Breast epithelium (tissue), 4 donors: Measurements from ENCODE around the gene C16orf90. TPM values are rescaled to one million over a fixed set of nuclear protein-coding genes. Genes with fewer than 3 reads are reported as not detected.

Experiments
- DNase-seq, 2 donors: peaks; one replicate each; pipeline ENCODE4 v3.0.0-alpha.2; 2019; ENCODE audit warnings: low spot score in 2 of 2
- H3K27ac ChIP-seq, 2 donors: fragments of 200-600 bp; sonication (generic) in 1 of 2; one replicate each; pipeline ENCODE4 v1.5.1; 2016 to 2019; ENCODE audit warnings: mild to moderate bottlenecking in 1 of 2
- H3K27me3 ChIP-seq, 2 donors: fragments of 200-600 bp; sonication (generic) in 1 of 2; one replicate each; pipeline versions ENCODE4 v1.5.1 to v1.6.0; 2017 to 2019; ENCODE audit warnings: control low read depth in 1 of 2, mild to moderate bottlenecking in 1 of 2
- H3K36me3 ChIP-seq: fragments of 200-600 bp; one replicate; pipeline ENCODE4 v1.5.1; 2019
- H3K4me1 ChIP-seq, 2 donors: fragments of 200-600 bp; sonication (generic); one replicate each; pipeline ENCODE4 v1.5.1; 2016 to 2019; ENCODE audit warnings: control low read depth in 1 of 2
- H3K4me3 ChIP-seq, 3 donors: fragments of 200-600 bp; sonication (generic); 1 replicate in 2 of 3; 2 replicates in 1 of 3; pipeline ENCODE4 v1.5.1; 2016 to 2019; ENCODE audit warnings: mild to moderate bottlenecking in 3 of 3, moderate library complexity in 2 of 3
- H3K9me3 ChIP-seq, 2 donors: fragments of 200-600 bp; sonication (generic) in 1 of 2; one replicate each; pipeline ENCODE4 v1.5.1; 2016 to 2019; ENCODE audit warnings: control low read depth in 1 of 2
- POLR2A ChIP-seq: fragments of 450-650 bp; IDR thresholded peaks from one replicate; pipeline ENCODE4 v1.6.1; 2016; ENCODE audit warnings: antibody characterized with exemption, mild to moderate bottlenecking, moderate library complexity
- POLR2AphosphoS5 ChIP-seq, 3 donors: sonication (generic); formaldehyde crosslinking; IDR thresholded peaks; one replicate each; pipeline ENCODE4 v1.6.1; 2017; ENCODE audit warnings: antibody characterized with exemption in 3 of 3
- intact Hi-C: fragments of 100-400 bp; cut with DNase I; formaldehyde crosslinking; loops from one replicate; pipeline ENCODE4 v1.15.1; 2023; ENCODE audit warnings: low total_unique reads
- total RNA-seq, 3 donors: library from RNA; depleted of rRNA; stranded (reverse); fragments of >200 nt; gene quantifications; one replicate each; pipeline ENCODE4 v1.1.0, GENCODE V29; 2016
- TF ChIP-seq, protein P1 (sequence below), 3 donors: fragments of 450-650 bp; IDR thresholded peaks; one replicate each; pipeline ENCODE4 v1.5.1; 2016 to 2017; ENCODE audit warnings: antibody characterized with exemption in 3 of 3, mild to moderate bottlenecking in 3 of 3, moderate library complexity in 3 of 3

Gene C16orf90
- total RNA-seq, 3 donors from 2014 or later: not detected

DNA sequence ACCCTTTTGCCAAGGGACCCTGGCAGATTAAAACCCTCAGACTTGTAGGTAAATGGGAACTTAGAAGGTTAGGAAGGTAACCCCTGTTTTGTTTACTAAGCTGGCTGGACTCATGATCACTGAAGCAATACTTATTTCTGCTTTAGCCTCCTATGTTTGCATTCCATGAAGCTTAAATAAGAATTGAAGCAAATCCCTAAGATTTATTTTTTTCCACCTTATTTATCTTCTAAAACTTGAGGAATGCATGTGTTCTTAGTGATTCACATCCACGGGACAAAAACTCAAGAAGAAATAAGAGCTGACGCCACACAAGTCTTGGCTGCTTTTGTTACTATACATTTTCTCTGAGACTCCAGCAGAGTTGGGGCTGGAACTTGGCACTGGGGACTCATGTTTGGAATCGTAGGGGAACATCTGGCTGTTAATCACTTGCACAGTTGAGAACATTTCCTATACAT, 41.0 kb upstream of the C16orf90 start:
- Histone ChIP-seq H3K9me3 (no peaks in the 10 kb centered on the region), H3K27ac (no peak overlapping the region), H3K27me3 (no peaks in the 10 kb centered on the region), H3K36me3 (no peaks in the 10 kb centered on the region), H3K4me1 (no peaks in the 10 kb centered on the region), H3K4me3 (no peak overlapping the region)
- TF ChIP-seq, protein P1, sequence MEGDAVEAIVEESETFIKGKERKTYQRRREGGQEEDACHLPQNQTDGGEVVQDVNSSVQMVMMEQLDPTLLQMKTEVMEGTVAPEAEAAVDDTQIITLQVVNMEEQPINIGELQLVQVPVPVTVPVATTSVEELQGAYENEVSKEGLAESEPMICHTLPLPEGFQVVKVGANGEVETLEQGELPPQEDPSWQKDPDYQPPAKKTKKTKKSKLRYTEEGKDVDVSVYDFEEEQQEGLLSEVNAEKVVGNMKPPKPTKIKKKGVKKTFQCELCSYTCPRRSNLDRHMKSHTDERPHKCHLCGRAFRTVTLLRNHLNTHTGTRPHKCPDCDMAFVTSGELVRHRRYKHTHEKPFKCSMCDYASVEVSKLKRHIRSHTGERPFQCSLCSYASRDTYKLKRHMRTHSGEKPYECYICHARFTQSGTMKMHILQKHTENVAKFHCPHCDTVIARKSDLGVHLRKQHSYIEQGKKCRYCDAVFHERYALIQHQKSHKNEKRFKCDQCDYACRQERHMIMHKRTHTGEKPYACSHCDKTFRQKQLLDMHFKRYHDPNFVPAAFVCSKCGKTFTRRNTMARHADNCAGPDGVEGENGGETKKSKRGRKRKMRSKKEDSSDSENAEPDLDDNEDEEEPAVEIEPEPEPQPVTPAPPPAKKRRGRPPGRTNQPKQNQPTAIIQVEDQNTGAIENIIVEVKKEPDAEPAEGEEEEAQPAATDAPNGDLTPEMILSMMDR (IDR thresholded peaks at IDR 0.05): no peak
- TF ChIP-seq POLR2AphosphoS5 (IDR thresholded peaks at IDR 0.05): no peak
- no peak for TF ChIP-seq POLR2A
- intact Hi-C loops: no loop called here
- DNase-seq: no peak

DNA sequence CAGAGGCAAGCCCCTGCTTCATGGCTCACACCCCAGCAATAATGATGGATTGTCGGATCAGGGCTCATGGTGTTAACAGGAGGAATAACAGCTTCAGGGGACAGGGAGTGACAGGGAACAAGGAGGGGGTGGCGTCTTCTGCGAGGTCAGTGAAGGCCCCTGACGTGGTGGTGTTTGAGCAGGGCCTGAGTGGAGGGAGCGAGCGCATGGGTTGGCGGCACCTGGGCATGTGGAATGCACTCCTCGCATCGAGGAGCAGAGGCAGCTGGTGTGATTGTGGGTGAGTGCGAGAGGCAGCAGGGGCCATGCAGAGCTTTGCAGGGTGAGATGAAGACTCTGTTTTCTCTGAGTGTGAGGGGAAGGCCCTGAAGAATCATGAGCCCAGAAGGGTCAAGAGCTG, 38.8 kb upstream of the C16orf90 start:
- Histone ChIP-seq H3K27me3 (no peaks in the 10 kb centered on the region), H3K36me3 (no peaks in the 10 kb centered on the region), H3K9me3 (no peaks in the 10 kb centered on the region), H3K27ac (no peak overlapping the region), H3K4me3 (no peak overlapping the region), H3K4me1 (no peaks in the 10 kb centered on the region)
- DNase-seq: no peak
- TF ChIP-seq POLR2AphosphoS5 (IDR thresholded peaks at IDR 0.05): no peak
- TF ChIP-seq, protein P1 (IDR thresholded peaks at IDR 0.05): no peak
- no peak for TF ChIP-seq POLR2A
- intact Hi-C loops: no loop called here

DNA sequence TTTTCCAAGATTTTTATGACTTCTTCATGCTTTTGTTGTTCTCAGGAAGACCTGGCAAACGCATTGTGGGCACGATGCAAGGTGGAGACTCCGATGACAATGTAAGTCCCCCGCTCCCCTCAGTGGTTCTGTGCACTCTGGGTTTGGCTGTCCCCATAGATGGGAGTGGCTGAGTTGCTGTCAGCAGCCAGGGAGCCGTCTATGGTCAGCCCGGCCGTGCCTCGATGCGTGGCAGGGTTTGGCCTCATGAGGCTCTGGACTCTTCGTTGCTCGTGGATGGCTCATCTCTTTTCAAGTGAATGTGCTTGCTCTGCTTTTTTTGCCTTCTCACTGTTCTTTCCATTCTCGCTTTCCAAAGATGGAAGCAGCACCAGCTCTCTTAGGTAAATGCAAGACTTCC, 37.5 kb upstream of the C16orf90 start:
- TF ChIP-seq POLR2A (no peak), POLR2AphosphoS5 (IDR thresholded peaks at IDR 0.05) (no peak)
- TF ChIP-seq, protein P1 (IDR thresholded peaks at IDR 0.05): no peak
- no peaks in the 10 kb centered on the region for H3K36me3 ChIP-seq
- H3K4me3 ChIP-seq: no peak overlapping the region
- no peaks in the 10 kb centered on the region for H3K9me3 ChIP-seq
- intact Hi-C loops: no loop called here
- H3K27me3 ChIP-seq: no peaks in the 10 kb centered on the region
- no peak overlapping the region for H3K27ac ChIP-seq
- peak in 1 of 2 donors; percentile 27 for DNase-seq
- H3K4me1 ChIP-seq: no peaks in the 10 kb centered on the region

DNA sequence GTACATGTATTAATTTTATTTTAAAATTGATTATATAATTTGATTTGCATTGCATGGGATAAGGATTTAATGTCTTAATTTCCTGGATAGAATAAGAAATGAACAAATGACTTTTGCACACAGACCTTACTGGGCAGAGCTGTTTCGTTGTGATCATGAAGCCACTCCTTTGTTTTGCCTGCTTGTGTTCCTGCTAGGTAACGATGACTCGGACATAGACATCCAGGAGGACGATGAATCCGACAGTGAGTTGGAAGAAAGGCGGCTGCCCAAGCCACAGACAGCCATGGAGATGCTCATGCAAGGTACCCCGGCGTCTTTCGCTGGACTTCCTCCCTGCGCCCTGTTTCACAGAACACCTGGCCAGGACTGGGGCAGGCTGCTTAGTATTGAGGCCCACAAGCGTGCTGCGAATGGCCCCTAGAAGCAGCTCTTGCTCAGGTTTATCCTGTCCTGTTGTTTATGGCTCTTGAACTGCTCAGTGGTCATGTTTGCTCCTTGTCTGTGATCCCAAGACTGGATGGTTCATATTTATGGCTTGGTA, 35.2 kb upstream of the C16orf90 start:
- DNase-seq: peak in 1 of 2 donors; percentile 30
- intact Hi-C loops: no loop called here
- Histone ChIP-seq H3K4me3 (no peak overlapping the region), H3K9me3 (no peaks in the 10 kb centered on the region), H3K36me3 (no peaks in the 10 kb centered on the region), H3K27me3 (no peaks in the 10 kb centered on the region), H3K4me1 (no peaks in the 10 kb centered on the region), H3K27ac (no peak overlapping the region)
- TF ChIP-seq POLR2A (no peak), POLR2AphosphoS5 (IDR thresholded peaks at IDR 0.05) (no peak)
- TF ChIP-seq, protein P1 (IDR thresholded peaks at IDR 0.05): no peak

DNA sequence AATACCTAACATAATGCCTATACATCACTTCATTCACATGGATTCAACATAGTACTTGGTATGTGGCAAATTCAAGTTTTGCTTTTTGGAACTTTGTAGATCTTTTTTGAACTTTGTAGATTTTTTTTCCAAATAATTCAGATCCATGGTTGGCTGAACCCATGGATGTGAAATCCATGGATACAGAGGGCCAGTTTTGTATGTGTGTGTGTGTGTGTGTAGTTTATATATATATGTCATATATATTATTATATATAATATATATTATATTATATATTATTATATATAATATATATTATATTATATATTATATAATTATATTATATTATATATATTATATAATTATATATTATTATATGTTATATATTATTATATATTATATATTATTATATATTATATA, 33.9 kb upstream of the C16orf90 start:
- no peak for DNase-seq
- Histone ChIP-seq H3K27ac (no peak overlapping the region), H3K4me1 (no peaks in the 10 kb centered on the region), H3K36me3 (no peaks in the 10 kb centered on the region), H3K9me3 (no peaks in the 10 kb centered on the region), H3K27me3 (no peaks in the 10 kb centered on the region), H3K4me3 (no peak overlapping the region)
- TF ChIP-seq, protein P1 (IDR thresholded peaks at IDR 0.05): no peak
- TF ChIP-seq POLR2AphosphoS5 (IDR thresholded peaks at IDR 0.05): no peak
- TF ChIP-seq POLR2A: no peak
- intact Hi-C loops: no loop called here
